Natural killer cell (primary cell): ENCODE data around the gene ZFHX3. TPM values are rescaled to one million over a fixed set of nuclear protein-coding genes. Genes with fewer than 3 reads are reported as not detected.

ENCODE experiments used
- ATAC-seq, 3 donors: fragments of 150-1000 bp in 2 of 3; fragments of 200-7000 bp in 1 of 3; cut with Tn5 transposase; 1 replicate in 1 of 3; 2 replicates in 2 of 3; pipeline ENCODE4 v1.10.0; 2021; ENCODE audit warnings: mild to moderate bottlenecking in 2 of 3, moderate library complexity in 2 of 3
- DNase-seq, 2 donors: peaks; one replicate each; pipeline versions ENCODE4 v3.0.0 to v3.0.0-alpha.2; 2013 to 2021; ENCODE audit warnings: mixed read lengths in 1 of 2
- H3K27ac ChIP-seq: one replicate; pipeline ENCODE4 v1.5.1; 2013; ENCODE audit warnings: mild to moderate bottlenecking, low read length
- H3K27me3 ChIP-seq: one replicate; pipeline ENCODE4 v1.6.1; 2013; ENCODE audit warnings: low read length; ENCODE audit not compliant: control insufficient read depth, insufficient read depth
- H3K36me3 ChIP-seq: one replicate; pipeline ENCODE4 v1.6.1; 2013; ENCODE audit warnings: low read length; ENCODE audit not compliant: control insufficient read depth, insufficient read depth
- H3K4me1 ChIP-seq: one replicate; pipeline ENCODE4 v1.6.1; 2013; ENCODE audit warnings: low read length; ENCODE audit not compliant: control insufficient read depth, insufficient read depth
- H3K4me3 ChIP-seq: one replicate; pipeline ENCODE4 v1.5.1; 2013; ENCODE audit warnings: low read length
- H3K9me3 ChIP-seq: one replicate; pipeline ENCODE4 v1.6.1; 2013; ENCODE audit warnings: low read length; ENCODE audit not compliant: control insufficient read depth, insufficient read depth
- H3K27ac Mint-ChIP-seq, 2 donors: one replicate each; pipeline ENCODE4 v1.8.0; 2022; ENCODE audit warnings: mild to moderate bottlenecking in 2 of 2, mixed read lengths in 2 of 2, moderate library complexity in 1 of 2
- H3K27me3 Mint-ChIP-seq, 2 donors: one replicate each; pipeline ENCODE4 v1.8.0; 2022; ENCODE audit warnings: low read depth in 2 of 2, mixed read lengths in 2 of 2
- H3K36me3 Mint-ChIP-seq: one replicate; pipeline ENCODE4 v1.8.0; 2022; ENCODE audit warnings: mixed read lengths
- H3K4me1 Mint-ChIP-seq, 2 donors: one replicate each; pipeline ENCODE4 v1.8.0; 2022; ENCODE audit warnings: mixed read lengths in 2 of 2
- H3K4me3 Mint-ChIP-seq: one replicate; pipeline ENCODE4 v1.8.0; 2022; ENCODE audit warnings: mild to moderate bottlenecking, moderate library complexity, mixed read lengths
- H3K9me3 Mint-ChIP-seq, 2 donors: one replicate each; pipeline ENCODE4 v1.8.0; 2022; ENCODE audit warnings: mixed read lengths in 2 of 2
- WGBS: methylation state at CpG from one replicate; pipeline ENCODE4 v1.1.7; 2013; ENCODE audit warnings: missing lambda C conversion rate; ENCODE audit not compliant: insufficient coverage; 5-methylcytosine and 5-hydroxymethylcytosine counted together
- intact Hi-C: fragments of 100-400 bp; cut with micrococcal nuclease; formaldehyde crosslinking; loops from one replicate; pipeline ENCODE4 v1.14.2; 2022
- total RNA-seq, 4 donors: library from RNA; stranded (reverse); fragments of 120-200 nt in 1 of 4; gene quantifications; one replicate each; pipeline versions ENCODE4 v1.2.3 to v1.2.4, GENCODE V29; 2013 to 2022
- TF ChIP-seq, protein P1 (sequence below): fragments of 200-600 bp; IDR thresholded peaks from one replicate; pipeline ENCODE4 v1.8.0; 2022; ENCODE audit warnings: antibody characterized with exemption

Gene ZFHX3
- total RNA-seq, 3 donors from 2014 or later (not counting 1 experiment from before 2014, with no cell fraction given): 5.8 to 7.8 (median 7.5) TPM

DNA sequence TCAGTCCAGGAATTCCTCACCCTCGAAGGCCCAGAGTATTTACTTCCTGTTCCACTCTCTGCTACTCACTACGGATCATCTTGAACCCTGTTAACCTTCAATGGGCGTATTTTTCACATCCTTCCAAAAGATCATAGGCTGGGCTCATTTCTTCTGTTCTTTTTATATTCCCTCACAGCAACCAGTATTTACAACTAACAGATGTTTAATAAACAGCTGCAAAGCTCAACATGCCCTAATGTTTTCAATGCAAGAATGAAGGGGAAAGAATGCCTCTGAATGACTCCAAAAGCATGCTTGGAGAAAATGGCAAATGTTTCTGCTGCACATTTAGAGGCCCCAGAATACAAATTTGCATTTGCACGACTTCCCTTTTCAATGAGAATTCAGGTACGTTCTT is 174.9 kb downstream of the ZFHX3 start:
- no peak for ATAC-seq
- H3K4me1 ChIP-seq: peaks cover 17% of the 10 kb centered on the region
- Mint-ChIP-seq H3K36me3 (no peaks in the 10 kb centered on the region), H3K27ac (no peak overlapping the region), H3K4me3 (no peak overlapping the region), H3K27me3 (no peaks in the 10 kb centered on the region), H3K4me1 (peaks cover 22 to 31% of the 10 kb centered on the region in 2 donors), H3K9me3 (no peaks in the 10 kb centered on the region)
- H3K9me3 ChIP-seq: no peaks in the 10 kb centered on the region
- TF ChIP-seq, protein P1, sequence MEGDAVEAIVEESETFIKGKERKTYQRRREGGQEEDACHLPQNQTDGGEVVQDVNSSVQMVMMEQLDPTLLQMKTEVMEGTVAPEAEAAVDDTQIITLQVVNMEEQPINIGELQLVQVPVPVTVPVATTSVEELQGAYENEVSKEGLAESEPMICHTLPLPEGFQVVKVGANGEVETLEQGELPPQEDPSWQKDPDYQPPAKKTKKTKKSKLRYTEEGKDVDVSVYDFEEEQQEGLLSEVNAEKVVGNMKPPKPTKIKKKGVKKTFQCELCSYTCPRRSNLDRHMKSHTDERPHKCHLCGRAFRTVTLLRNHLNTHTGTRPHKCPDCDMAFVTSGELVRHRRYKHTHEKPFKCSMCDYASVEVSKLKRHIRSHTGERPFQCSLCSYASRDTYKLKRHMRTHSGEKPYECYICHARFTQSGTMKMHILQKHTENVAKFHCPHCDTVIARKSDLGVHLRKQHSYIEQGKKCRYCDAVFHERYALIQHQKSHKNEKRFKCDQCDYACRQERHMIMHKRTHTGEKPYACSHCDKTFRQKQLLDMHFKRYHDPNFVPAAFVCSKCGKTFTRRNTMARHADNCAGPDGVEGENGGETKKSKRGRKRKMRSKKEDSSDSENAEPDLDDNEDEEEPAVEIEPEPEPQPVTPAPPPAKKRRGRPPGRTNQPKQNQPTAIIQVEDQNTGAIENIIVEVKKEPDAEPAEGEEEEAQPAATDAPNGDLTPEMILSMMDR: no peak
- no peak overlapping the region for H3K27ac ChIP-seq
- no peak for DNase-seq
- H3K36me3 ChIP-seq: no peaks in the 10 kb centered on the region
- no peak overlapping the region for H3K4me3 ChIP-seq
- H3K27me3 ChIP-seq: no peaks in the 10 kb centered on the region
- WGBS: 83% methylated on average over 4 of the region's 5 CpGs
- intact Hi-C loops: no loop called here

DNA sequence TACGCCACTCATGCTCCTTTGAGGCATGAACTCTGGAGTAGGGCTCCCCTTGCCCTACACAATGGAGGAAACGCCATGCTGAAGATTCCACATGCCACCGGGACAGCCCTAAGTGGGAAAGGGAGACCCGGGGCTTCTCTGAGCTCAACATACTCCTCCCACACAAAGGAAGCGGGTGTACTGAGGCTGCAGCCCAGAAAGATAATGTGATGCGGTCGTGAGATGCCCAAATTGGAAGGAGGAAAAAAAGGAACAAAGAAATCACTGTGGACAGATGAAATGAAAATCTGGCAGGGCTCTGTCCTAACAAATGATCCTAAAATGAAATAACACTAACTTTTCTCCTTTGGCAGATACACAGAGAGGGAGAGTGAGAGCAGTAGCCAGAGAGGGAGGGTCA is 182.1 kb downstream of the ZFHX3 start:
- WGBS: 92% methylated on average over 7 of the region's 7 CpGs

DNA sequence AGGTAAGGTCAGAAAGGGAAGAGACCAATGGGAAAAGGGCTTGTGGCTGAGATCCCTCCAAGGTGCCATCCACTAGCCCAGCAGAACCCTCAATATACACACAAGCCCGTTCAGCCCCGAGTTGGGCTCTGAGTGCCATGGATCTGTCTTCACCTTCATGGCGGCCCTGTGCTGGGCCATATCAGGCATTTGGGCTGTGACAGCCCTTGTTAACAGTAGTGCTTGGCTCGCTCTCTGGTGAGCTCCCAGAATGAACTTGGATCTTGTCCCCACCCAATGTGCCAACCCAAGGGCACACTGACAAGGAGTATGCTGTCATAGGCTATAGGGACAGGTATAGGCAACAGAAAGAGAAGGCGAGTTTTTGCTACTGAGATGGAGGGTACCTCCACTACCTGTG is 182.7 kb downstream of the ZFHX3 start:
- 93% methylated on average over 5 of the region's 5 CpGs for WGBS
- no peak overlapping the region for H3K4me3 ChIP-seq
- DNase-seq (no peak), ATAC-seq (no peak)
- no peaks in the 10 kb centered on the region for H3K9me3 Mint-ChIP-seq
- H3K27ac Mint-ChIP-seq: no peak overlapping the region
- H3K27me3 Mint-ChIP-seq: no peaks in the 10 kb centered on the region
- TF ChIP-seq, protein P1: no peak
- no peak overlapping the region for H3K4me3 Mint-ChIP-seq
- H3K27me3 ChIP-seq: no peaks in the 10 kb centered on the region
- H3K4me1 ChIP-seq: no peaks in the 10 kb centered on the region
- H3K27ac ChIP-seq: no peak overlapping the region
- H3K9me3 ChIP-seq: no peaks in the 10 kb centered on the region
- H3K4me1 Mint-ChIP-seq: no peaks in the 10 kb centered on the region
- H3K36me3 Mint-ChIP-seq: no peaks in the 10 kb centered on the region
- intact Hi-C loops: no loop called here
- no peaks in the 10 kb centered on the region for H3K36me3 ChIP-seq

More for the DNA sequence above, 182.1 kb downstream of the ZFHX3 start:
- no peaks in the 10 kb centered on the region for H3K4me1 ChIP-seq
- no peak for ATAC-seq
- H3K4me3 Mint-ChIP-seq: no peak overlapping the region
- H3K4me3 ChIP-seq: no peak overlapping the region
- H3K27ac ChIP-seq: no peak overlapping the region
- no peaks in the 10 kb centered on the region for H3K27me3 ChIP-seq
- no peaks in the 10 kb centered on the region for H3K9me3 ChIP-seq
- H3K27ac Mint-ChIP-seq: no peak overlapping the region
- no peaks in the 10 kb centered on the region for H3K9me3 Mint-ChIP-seq
- TF ChIP-seq, protein P1: no peak
- intact Hi-C loops: no loop called here
- no peaks in the 10 kb centered on the region for H3K36me3 Mint-ChIP-seq
- H3K27me3 Mint-ChIP-seq: no peaks in the 10 kb centered on the region
- no peak for DNase-seq
- no peaks in the 10 kb centered on the region for H3K4me1 Mint-ChIP-seq
- H3K36me3 ChIP-seq: no peaks in the 10 kb centered on the region

DNA sequence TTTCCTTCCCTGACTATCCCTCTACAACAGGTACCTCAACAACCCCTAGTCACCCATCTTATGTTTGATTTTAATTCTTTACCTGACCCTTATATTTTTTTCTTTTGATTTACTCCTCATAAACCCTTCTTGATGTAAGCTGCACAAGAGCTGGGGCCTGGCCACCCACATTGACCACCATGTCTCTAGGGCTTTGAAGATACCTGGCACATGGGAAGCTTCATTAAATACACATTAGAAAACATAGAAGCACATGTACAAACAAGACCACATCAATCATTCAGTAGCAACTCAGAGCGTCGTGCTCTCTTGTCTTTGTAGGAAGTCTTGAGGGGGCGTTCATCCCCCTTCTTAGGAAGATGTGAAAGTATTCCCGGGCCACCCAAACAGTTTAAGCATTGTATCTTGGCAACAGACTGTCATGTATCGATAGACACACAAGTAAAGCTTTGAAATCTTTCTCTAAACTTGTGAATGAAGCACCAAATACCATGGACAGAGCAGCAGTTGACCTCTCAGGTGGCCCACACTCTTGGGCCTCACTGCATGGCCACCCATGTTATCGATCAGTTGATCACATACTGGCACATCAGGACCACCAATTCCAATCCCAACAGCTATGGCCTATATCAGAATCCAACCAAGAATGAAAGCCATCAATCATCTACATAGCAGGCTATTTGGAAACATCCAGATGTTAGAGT is 183.6 kb downstream of the ZFHX3 start:
- H3K36me3 ChIP-seq: no peaks in the 10 kb centered on the region
- H3K4me1 ChIP-seq: no peaks in the 10 kb centered on the region
- H3K9me3 ChIP-seq: no peaks in the 10 kb centered on the region
- no peaks in the 10 kb centered on the region for H3K9me3 Mint-ChIP-seq
- no peaks in the 10 kb centered on the region for H3K27me3 ChIP-seq
- H3K4me3 Mint-ChIP-seq: no peak overlapping the region
- no peak overlapping the region for H3K4me3 ChIP-seq
- H3K27me3 Mint-ChIP-seq: no peaks in the 10 kb centered on the region
- intact Hi-C loops: no loop called here
- no peaks in the 10 kb centered on the region for H3K36me3 Mint-ChIP-seq
- H3K27ac ChIP-seq: no peak overlapping the region
- TF ChIP-seq, protein P1: no peak
- ATAC-seq (no peak), DNase-seq (no peak)
- H3K4me1 Mint-ChIP-seq: no peaks in the 10 kb centered on the region
- WGBS: 73% methylated on average over 6 of the region's 6 CpGs
- no peak overlapping the region for H3K27ac Mint-ChIP-seq
